Activated CD4-positive, alpha-beta T cell treated with anti-CD3 and anti-CD28 coated beads, Interleukin-2, amount 50 U/mL, for 24 hours (primary cell): Measurements from ENCODE around the gene VDR.

Source experiments
- DNase-seq, 2 donors: peaks; one replicate each; pipeline ENCODE4 v3.0.0-alpha.2; 2020; ENCODE audit warnings: low read depth in 1 of 2, low spot score in 1 of 2

Gene VDR

DNA sequence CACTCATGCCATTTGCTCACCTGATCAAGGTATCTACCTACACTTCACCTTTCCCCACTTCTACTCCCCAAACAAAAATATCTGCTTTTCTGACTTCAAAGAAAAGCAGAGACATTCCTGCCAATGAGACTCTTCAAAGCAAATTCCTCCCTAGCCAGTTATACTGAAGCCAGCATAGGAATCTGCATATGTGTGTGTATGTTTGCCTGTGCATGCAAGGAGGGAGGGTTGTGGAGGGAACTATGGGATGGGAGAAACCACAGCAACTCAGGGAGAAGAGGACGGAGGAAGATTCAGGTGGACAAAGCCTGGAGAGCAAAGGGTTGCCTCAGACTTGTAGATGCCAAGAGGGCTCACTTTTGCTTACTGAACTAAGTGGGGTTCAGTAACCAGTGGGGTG is 26.4 kb upstream of the VDR start:
- no peak for DNase-seq

DNA sequence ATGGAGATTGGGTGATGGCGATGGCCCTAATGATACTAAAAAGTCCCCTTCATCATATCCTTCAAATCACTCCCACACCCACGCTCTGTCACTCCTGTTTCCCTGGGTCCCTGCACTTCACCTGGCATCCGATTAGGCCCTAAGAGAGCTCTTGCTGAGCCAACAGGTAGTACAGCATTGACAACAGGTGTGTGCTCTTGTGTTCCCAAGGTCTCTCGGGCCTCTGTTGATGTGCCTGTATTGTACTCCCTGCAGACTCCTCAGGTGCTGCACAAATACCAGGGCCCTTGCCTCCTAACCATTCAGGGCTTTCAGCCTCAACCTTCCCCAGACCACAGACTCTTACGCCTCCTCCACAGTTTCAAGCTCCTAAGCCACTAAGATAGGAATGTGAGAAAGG is 25.8 kb upstream of the VDR start:
- no peak for DNase-seq

DNA sequence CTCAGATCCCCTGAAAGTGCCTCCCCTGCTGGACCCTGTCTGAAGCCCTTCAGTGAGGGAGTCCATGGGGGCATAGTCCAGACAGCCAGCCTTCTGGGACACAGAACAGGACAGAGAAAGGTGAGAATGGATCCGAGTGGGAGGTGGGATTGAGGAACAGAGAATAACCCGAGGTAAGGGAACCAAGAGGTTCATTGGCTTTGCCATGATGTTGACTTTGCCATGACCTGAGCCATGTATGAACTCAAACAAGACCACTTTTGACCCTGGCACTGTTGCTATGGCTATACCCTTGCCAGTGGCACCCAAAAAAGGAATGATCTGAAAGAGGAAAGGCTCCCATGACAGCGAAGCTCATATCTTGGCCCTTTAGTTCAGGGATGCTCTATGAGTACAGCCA is 22.6 kb upstream of the VDR start:
- no peak for DNase-seq

DNA sequence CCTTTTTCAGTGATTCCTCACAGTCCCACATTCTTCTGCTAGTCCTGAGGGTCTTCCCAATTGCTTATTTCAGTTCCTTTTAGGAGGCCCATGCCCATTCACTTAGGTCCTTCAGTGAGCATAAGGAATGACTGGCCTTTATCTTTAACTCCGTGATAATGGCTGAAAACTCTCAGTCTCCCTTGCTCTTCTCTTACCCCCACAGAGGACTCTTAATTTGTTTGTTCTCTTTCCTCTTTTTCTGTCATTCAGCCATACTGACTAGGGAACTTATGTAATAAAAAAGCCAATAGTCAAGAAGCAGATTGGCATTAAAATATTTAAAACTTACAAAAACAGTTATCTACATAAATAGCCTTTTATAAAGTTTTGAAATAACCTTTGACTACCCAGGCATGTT is 17.1 kb upstream of the VDR start:
- DNase-seq, result no peak

DNA sequence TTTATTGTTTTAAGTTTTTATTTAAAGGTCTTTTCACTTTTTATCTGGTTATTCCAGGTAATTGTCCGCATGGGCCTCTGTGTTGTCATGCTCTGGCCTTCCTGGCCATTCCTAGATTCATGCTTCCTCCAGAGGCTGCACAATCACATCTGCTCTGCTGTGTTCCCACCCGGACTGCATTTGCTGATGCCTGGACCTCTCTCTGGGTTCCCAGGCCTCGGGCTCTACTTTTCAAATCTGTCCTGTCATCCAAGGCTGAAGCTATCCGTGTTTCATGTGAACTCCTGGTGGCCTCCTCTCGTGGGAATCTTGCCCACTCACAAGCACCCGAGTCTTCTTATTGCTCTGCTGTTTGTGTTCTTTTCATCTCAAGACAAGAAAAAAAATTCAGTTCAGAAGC is 16.1 kb upstream of the VDR start:
- no peak for DNase-seq

DNA sequence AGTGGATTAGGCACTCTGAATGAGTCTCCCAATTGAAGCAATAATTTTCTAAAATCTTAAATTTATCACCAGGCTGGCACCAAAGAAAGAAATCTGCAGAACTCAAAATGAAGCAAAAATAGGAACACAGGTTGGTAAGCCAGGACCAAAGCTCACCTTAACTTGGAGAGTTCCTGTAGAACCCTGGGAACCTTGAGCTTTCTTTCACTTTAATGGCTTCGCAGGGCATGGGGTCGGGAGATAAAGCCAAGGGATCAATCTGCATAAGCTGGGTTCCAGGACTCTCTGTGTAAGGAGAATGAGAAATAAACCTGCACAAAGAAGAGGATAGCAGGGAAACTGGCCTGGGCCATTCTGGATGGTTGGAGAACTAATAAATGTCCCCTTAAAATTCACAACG is 8.3 kb upstream of the VDR start:
- DNase-seq, result no peak

DNA sequence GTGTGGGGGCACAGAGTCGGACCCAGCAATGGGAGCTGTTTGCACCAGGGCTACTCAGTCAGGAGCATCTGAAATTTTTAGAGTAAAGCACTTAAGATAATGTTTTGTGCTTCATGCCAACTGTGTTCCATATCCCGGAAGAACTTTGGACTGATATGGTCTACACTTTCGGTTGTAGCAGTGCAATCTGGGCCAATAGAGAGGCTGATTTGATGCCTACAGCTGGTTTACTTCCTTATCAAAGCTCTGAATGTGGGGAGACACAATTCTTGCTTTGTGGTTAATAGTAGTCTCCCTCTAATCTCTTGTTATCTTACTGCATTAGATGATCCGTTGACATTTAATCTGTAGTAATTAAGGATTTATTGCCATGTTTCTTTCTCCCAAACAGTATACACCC is 7.8 kb upstream of the VDR start:
- no peak for DNase-seq

DNA sequence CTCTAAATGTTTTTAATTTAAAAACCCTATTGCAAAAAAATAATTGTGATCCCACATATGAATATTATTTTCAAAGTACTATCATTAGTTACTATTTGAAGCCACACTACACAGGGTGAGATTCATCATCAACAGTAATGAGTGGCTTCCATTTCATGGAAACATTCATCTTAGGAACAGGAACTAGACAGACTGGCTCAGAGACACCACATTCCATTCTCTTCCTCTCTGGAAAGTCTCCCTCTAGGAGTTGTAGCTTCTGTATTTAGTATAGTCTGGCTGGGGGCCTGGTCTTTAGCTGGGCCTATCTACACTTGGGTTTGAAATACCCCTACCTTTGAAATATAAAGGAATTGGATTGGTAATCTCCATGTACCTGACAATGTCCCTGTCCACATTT is 6.2 kb upstream of the VDR start:
- no peak for DNase-seq

DNA sequence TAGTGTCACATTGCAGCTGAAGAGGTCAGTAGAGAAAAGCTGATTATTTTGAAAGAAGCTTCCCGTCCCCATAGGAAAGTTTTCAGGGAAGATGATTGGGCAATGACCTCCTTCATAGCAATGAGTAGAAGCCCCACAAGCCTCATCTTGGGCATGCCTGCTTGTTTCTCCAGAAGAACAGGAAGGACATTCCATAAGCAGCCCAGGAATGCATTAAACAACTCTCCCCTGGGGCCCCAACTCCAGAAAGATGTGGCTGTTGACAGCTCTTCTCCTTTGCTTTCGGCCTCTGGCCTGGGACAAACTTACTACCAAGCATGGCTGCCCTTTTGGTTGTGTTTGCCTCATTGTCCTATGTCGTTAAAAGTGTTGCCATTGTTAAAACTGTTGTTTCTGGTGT is 5.7 kb upstream of the VDR start:
- DNase-seq, result no peak

DNA sequence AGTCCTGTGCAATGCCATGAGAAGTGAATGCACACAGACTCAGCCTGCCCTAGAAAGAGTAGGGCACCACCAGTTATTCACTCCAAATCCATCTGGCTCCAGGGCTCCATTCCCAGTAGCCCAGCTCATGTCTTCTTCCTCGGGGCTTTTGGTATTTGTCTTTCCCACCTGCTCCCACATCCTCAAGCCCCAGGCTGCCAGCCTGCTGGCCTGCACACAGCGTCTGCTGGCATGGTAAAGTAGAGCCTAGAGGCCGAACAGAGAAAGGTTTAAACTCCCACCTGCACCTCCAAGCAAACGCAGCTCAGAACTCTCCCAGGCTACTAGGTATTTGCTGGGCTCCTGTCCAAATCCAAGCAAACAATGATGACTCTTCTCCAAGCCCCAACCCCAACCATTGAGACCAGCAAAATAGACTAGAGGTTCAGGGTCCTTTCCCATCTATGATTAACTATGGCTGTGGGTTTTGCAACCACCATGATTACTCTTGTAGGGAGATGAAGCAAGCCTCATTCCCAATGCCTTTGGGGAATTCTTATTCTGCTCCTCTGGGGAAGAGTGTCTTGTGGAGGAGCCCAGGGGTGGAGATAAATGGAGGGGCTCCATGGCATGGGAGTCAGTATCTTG is 5.2 kb upstream of the VDR start:
- DNase-seq, result no peak

DNA sequence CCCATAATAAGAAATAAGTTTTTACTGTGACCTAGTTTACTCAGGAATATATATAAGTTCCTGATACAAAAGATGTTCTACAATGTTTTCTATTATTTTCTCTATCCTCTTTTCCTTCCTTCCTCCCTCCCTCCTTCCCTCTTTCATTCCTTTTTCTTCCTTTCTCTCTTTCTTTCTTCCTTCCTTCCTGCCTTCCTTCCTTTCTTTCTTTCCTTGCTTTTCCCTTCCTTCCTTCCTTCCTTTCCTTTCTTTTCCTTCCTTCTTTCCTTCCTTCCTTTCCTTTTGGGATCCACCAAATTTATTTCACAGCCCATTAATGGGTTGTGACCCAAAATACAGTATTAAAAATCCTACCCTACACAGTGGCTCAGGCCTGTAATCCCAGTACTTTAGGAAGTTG is 3.9 kb upstream of the VDR start:
- no peak for DNase-seq

DNA sequence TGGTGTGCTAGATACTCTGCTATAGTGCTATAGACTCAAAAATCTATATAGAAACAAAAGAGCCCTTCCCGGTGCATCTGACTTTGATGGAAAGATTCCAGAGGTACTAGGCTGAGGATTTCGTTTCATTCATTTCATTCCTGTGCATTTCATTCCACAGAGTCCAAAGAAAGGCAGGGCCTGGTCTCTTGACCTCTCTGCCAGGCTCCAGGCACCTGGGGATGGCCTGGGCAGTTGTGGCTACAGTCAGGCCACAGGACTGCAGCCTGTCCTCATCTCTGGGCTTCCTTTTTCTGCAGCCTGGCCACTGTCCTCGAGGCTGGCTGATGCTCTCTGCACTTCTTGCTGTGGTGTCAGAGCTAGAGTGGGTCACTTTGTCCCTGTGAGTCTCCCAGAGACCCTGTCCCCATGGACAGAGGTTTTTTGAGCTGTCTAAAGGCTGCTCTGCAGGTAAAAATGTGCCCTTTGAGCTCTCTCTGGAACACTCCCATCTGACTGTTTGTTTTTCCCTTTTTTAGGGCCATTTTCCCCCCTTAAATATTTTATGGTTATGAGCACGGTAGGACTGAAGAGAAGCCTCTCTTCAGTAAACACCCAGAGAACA is 3.2 kb upstream of the VDR start:
- DNase-seq, result no peak

DNA sequence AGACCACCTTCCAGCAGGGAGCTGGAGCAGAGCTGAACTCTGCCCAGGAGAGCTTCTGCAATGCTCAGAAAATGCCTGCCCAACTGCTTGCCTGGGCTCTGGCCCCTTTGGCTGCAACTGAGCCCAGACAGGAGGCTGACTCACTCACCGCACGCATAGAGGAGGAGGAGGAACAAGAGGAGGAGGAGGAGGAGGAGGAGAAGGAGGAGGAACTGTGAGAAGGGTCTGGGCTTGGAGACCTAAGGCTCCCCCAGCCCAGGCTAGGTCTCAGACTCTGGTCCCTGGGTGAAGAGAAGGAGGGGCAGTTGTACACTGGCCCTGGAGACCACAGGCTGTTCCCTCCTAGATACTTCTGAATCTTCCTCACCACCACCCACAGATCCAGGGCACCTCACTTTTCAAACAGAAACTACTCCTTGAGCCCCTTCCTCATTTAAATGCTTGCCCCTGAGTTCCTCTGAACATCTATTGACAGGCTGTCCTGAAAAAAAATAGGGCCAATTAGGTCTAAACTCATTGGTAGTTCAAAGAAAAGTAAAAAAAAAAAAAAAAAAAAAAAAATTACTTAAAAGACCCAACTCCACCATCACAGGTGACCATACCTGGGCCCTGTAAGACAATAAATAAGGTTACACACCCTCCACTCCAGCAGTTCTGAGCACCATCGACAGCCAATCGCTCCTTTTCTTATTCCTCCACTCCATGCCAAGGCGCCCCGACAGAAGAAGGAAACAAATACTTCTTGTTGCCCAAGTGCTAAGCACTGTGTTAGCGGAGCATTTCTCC is 674 bp downstream of the VDR start:
- DNase-seq, result peak in 1 of 2 donors; percentile 59

DNA sequence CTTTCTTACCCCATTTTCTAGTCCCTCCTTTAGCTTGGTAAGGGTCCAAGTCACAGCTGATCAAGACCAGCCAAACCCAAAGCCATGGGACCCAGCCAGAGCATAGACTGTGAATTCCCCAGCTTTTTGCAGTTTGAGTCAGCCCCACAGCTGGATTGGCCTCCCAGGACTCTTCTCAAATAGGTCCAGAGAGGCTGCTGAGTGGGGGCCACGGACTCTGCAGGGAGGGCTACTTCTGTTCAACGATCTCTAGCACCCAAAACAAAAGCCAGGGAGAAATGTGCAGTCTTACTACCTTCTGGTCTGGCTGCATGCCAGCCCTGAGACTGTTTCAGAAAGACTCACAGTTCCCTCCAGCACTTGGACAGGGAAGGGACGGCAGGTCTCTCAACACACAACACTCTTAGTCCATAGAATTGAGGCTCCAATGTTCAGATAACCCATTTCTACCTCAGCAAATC is 1.6 kb downstream of the VDR start:
- DNase-seq, result no peak

DNA sequence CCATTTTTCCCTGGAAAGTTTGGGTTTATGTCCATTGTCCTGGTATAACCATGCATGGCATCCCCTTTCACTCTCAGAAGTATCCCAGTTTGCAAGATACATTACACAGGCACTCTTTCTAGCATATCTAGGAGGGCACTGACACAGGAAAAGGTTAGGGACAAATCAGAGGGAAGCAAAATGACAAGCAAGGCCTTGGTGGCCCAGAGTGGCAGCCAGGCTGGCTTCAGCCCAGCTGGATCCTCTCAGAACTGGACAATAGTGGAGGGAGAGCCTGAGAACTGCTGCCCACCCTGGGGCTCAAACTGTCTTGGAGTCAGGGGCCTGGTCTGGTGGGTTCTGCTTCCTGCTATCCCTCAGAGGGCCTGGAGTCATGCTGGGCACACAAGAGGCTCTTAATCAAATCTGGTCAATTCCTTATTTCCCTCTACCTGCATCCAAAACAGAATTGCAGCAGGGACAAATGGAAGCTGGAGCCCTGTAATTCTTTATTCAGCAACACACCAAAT is 2.6 kb downstream of the VDR start:
- no peak for DNase-seq

DNA sequence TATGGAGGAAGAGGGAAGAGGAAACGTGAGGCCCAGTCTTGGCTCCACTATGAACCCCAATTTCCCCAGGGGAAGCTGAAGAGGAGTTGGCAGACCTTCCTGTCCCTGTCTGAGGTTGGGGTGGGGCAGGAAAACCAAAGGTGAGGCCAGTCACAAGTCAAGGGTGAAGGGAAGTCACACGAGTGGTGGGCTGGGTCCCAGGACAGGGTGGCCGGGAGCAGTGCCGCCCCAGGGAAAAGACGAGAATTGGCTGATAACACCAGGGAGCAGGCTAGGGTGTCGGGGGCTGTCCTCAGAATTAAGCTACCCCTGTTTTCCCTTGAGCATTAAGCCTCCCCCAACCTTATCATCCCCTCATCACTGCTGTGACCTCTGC is 3.1 kb downstream of the VDR start:
- DNase-seq, result no peak

DNA sequence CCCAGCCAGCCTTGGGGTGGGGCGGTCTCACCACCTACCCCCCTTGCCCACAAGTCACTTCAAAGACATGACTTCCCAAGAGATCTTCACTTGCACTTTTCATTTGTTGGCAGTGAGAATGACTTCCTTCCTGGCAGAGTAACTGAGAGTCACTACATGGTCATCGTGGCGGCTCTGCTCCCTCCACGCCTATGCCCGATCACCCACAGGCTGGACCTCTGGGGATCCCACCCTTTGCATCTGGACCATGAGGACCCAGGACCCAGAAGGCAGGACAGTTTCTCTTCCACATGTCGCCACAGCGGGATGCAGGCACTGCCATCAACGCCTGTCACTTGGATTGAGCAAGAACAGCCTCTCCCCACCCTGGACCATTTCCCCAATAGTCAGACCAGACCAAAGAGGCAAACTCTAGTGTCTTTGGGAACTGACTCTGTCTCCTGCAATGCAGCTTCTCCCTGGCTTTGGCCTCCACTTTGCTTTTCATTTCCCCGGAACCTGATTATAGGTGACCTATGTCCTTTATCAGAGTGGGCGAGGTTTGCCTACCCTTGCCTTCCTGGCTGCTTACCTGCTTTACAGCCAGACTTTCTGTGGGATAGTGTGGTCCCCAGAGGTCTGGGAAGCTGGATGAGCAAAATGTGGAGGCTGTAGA is 3.6 kb downstream of the VDR start:
- DNase-seq, result no peak

DNA sequence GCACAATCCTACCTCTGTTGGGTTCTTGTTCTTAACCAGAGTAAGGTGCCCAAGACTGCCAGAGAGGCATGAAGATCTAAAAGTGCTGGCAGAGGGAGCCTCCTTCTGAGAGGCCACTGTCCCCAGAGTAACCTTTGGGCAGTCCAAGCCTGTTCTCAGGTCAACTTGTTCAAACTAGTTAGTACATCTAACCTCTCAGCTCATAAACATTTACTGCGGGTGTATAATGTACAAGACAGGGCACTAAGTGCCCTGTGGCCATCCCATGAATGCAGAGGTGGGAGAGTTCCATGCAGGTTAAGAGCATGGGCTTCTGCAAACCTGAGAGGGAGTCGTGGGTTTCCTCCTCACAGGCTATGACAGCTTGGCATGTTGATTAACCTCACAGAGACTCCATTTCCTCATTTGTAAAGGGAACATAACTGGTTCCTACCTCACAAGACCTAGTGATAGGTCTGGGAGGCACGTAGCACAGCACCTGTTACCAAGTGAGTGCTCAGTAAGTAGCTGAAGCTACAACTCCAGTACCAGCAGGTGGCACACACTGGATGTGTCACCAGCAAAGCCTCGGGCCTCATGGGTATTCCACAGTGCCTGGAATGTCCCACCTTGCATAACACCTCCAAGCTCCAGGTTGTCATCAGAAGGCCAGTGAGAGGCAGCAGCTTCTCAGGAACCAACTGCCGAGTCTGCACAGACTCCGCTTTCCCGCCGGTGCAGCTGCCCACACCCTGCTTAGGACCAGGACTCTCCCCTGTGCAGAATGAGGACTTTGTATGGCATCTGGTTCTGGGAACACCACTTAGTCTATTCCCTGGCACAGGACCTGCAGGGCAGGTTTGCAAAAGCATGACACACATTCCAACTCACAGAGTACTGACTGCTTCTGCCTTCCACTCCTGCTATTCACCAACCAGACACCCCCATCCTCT is 4.4 kb downstream of the VDR start:
- DNase-seq, result no peak

DNA sequence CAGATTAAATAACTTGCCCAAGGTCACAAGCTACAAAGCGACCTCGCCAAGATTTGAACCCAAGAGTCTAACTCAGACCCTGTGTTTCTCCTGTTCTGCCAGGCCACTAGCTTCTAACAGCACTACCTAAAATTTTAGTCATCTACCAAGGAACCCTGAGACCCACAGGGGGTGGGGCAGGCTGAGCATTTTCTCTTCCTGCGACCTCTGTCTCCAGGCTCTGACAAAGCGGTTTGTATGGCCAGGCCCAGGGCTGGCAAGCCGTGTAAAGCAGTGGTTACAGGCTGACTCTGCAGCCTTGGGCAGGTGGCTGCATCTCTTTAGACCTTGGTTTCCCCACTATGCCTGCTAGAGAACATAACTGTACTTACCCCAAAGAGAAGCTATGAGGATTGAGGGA is 5.3 kb downstream of the VDR start:
- no peak for DNase-seq

DNA sequence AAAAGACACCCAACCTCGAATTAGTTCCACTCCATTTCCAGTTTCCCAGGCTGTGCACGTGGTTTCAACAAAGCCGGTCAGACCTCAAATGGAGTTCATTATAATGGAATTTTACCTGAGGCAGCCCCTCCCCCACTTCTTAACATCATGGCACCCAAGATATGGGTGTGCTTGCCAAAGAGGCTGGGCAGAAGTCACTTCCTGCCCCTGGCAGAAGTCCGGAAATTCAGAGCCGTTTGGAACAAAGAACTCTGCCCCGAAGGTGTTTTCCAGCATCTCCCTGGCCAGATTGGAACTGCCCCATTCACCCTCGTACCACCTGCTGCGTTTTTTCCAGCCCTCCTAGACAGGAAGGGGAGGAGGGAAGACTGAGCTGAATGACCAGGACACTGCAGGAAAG is 8.2 kb downstream of the VDR start:
- DNase-seq, result no peak

DNA sequence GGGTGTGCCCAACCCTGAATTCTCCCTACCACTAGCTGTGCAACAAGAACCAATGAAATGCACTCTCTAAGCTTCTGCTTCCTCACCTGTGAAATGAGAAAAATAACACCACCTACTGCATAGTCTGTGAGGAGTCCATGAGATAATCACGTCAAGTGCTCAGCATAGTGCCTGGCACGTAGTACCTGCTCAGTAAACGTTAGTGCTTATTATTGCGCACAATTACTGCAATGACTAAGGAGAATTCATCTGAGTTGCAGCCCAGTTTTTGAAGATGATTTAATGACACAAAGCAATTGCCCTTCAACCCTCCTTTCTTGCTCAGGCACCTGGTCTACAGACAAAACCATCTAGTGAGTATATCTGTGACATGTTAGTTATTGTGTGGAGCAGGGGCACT is 8.8 kb downstream of the VDR start:
- no peak for DNase-seq
